ENCODE results near the gene ZNF212.
"Not testable (repeated sequence)": the region's sequence is repeated elsewhere in the genome, so short reads cannot be mapped to it uniquely, and the experiment has no call there.

Gene ZNF212

DNA sequence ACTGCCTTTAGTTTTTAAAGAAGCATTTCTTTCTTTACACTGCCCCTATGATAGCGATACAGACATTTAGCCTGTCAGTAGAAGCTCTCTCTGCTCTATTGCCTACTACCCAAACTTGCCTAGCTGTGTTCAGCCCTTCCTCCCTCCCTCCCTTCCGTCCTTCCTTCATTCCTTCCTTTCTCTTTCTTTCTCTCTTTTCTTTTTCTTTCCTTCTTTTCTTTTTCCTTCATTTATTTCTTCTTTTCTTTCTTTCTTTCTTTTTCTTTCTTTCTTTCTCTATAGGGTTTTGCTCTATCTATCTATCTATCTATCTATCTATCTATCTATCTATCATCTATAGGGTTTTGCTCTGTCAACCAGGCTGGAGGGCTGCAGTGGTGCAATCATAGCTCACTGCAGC is 7.1 kb upstream of the ZNF212 start:
- Histone ChIP-seq H3K4me3 (ENCODE audit: low read length in 2 of 2) (no peak overlapping the region), H3K9me3 (ENCODE audit: control insufficient read depth in 2 of 2, low read length in 2 of 2) (no peaks in the 10 kb centered on the region), H3K4me1 (ENCODE audit: control insufficient read depth in 2 of 2, insufficient read depth in 2 of 2, low read length in 2 of 2) (no peaks in the 10 kb centered on the region), H3K9ac (ENCODE audit: low read depth in 1 of 2, low read length in 2 of 2) (no peak overlapping the region), H3K27ac (ENCODE audit: low read depth in 2 of 2, low read length in 2 of 2) (no peak overlapping the region), H3K27me3 (ENCODE audit: control insufficient read depth in 2 of 2, insufficient read depth in 2 of 2, low read length in 2 of 2) (no peaks in the 10 kb centered on the region), H3K36me3 (ENCODE audit: control insufficient read depth in 2 of 2, insufficient read depth in 2 of 2, low read length in 2 of 2) (no peaks in the 10 kb centered on the region)

GRCh38 chr7:149233655-149234204 is 5.7 kb upstream of the ZNF212 start:
- H3K4me1 ChIP-seq (ENCODE audit: control insufficient read depth in 2 of 2, insufficient read depth in 2 of 2, low read length in 2 of 2); H3K9ac ChIP-seq (ENCODE audit: low read depth in 1 of 2, low read length in 2 of 2); H3K27me3 ChIP-seq (ENCODE audit: control insufficient read depth in 2 of 2, insufficient read depth in 2 of 2, low read length in 2 of 2); H3K4me3 ChIP-seq (ENCODE audit: low read length in 2 of 2); H3K36me3 ChIP-seq (ENCODE audit: control insufficient read depth in 2 of 2, insufficient read depth in 2 of 2, low read length in 2 of 2); H3K9me3 ChIP-seq (ENCODE audit: control insufficient read depth in 2 of 2, low read length in 2 of 2); H3K27ac ChIP-seq (ENCODE audit: low read depth in 2 of 2, low read length in 2 of 2): not testable (repeated sequence)

- H3K9me3 ChIP-seq (ENCODE audit: control insufficient read depth in 2 of 2, low read length in 2 of 2), result no peaks in the 10 kb centered on the region
- H3K4me3 ChIP-seq (ENCODE audit: low read length in 2 of 2), result no peak overlapping the region
- peaks cover 7 to 9% of the 10 kb centered on the region in 2 donors for H3K4me1 ChIP-seq (ENCODE audit: control insufficient read depth in 2 of 2, insufficient read depth in 2 of 2, low read length in 2 of 2)
- H3K27me3 ChIP-seq (ENCODE audit: control insufficient read depth in 2 of 2, insufficient read depth in 2 of 2, low read length in 2 of 2), result no peaks in the 10 kb centered on the region
- H3K27ac ChIP-seq (ENCODE audit: low read depth in 2 of 2, low read length in 2 of 2), result no peak overlapping the region
- no peaks in the 10 kb centered on the region for H3K36me3 ChIP-seq (ENCODE audit: control insufficient read depth in 2 of 2, insufficient read depth in 2 of 2, low read length in 2 of 2)
- H3K9ac ChIP-seq (ENCODE audit: low read depth in 1 of 2, low read length in 2 of 2), result no peak overlapping the region
These were observed 1.9 kb upstream of the ZNF212 start for GRCh38 chr7:149237502-149237901.

- no peaks in the 10 kb centered on the region for H3K27me3 ChIP-seq (ENCODE audit: control insufficient read depth in 2 of 2, insufficient read depth in 2 of 2, low read length in 2 of 2)
- no peaks in the 10 kb centered on the region for H3K9me3 ChIP-seq (ENCODE audit: control insufficient read depth in 2 of 2, low read length in 2 of 2)
- peaks cover 7 to 9% of the 10 kb centered on the region in 2 donors for H3K4me1 ChIP-seq (ENCODE audit: control insufficient read depth in 2 of 2, insufficient read depth in 2 of 2, low read length in 2 of 2)
- no peak overlapping the region for H3K4me3 ChIP-seq (ENCODE audit: low read length in 2 of 2)
- no peaks in the 10 kb centered on the region for H3K36me3 ChIP-seq (ENCODE audit: control insufficient read depth in 2 of 2, insufficient read depth in 2 of 2, low read length in 2 of 2)
- no peak overlapping the region for H3K27ac ChIP-seq (ENCODE audit: low read depth in 2 of 2, low read length in 2 of 2)
- no peak overlapping the region for H3K9ac ChIP-seq (ENCODE audit: low read depth in 1 of 2, low read length in 2 of 2)
These were observed 1.4 kb upstream of the ZNF212 start for GRCh38 chr7:149238051-149238450.

GRCh38 chr7:149240637-149241036 is 1.2 kb downstream of the ZNF212 start:
- no peaks in the 10 kb centered on the region for H3K27me3 ChIP-seq (ENCODE audit: control insufficient read depth in 2 of 2, insufficient read depth in 2 of 2, low read length in 2 of 2)
- peak overlapping the region in 1 of 2 donors; percentile 9 for H3K9ac ChIP-seq (ENCODE audit: low read depth in 1 of 2, low read length in 2 of 2)
- H3K4me3 ChIP-seq (ENCODE audit: low read length in 2 of 2), result peak overlapping the region; percentile 76 to 97

GRCh38 chr7:149241696-149242095 is 2.2 kb downstream of the ZNF212 start:
- peaks cover 7 to 9% of the 10 kb centered on the region in 2 donors for H3K4me1 ChIP-seq (ENCODE audit: control insufficient read depth in 2 of 2, insufficient read depth in 2 of 2, low read length in 2 of 2)
- no peak overlapping the region for H3K9ac ChIP-seq (ENCODE audit: low read depth in 1 of 2, low read length in 2 of 2)
- H3K4me3 ChIP-seq (ENCODE audit: low read length in 2 of 2), result no peak overlapping the region
- no peaks in the 10 kb centered on the region for H3K27me3 ChIP-seq (ENCODE audit: control insufficient read depth in 2 of 2, insufficient read depth in 2 of 2, low read length in 2 of 2)
- no peaks in the 10 kb centered on the region for H3K9me3 ChIP-seq (ENCODE audit: control insufficient read depth in 2 of 2, low read length in 2 of 2)
- no peaks in the 10 kb centered on the region for H3K36me3 ChIP-seq (ENCODE audit: control insufficient read depth in 2 of 2, insufficient read depth in 2 of 2, low read length in 2 of 2)
- no peak overlapping the region for H3K27ac ChIP-seq (ENCODE audit: low read depth in 2 of 2, low read length in 2 of 2)

More at GRCh38 chr7:149240637-149241036, 1.2 kb downstream of the ZNF212 start:
- peaks cover 7 to 9% of the 10 kb centered on the region in 2 donors for H3K4me1 ChIP-seq (ENCODE audit: control insufficient read depth in 2 of 2, insufficient read depth in 2 of 2, low read length in 2 of 2)
- H3K36me3 ChIP-seq (ENCODE audit: control insufficient read depth in 2 of 2, insufficient read depth in 2 of 2, low read length in 2 of 2), result no peaks in the 10 kb centered on the region
- no peak overlapping the region for H3K27ac ChIP-seq (ENCODE audit: low read depth in 2 of 2, low read length in 2 of 2)
- H3K9me3 ChIP-seq (ENCODE audit: control insufficient read depth in 2 of 2, low read length in 2 of 2), result no peaks in the 10 kb centered on the region

GRCh38 chr7:149245244-149245643 is 5.8 kb downstream of the ZNF212 start:
- Histone ChIP-seq H3K9me3 (ENCODE audit: control insufficient read depth in 2 of 2, low read length in 2 of 2) (no peaks in the 10 kb centered on the region), H3K27me3 (ENCODE audit: control insufficient read depth in 2 of 2, insufficient read depth in 2 of 2, low read length in 2 of 2) (no peaks in the 10 kb centered on the region), H3K4me3 (ENCODE audit: low read length in 2 of 2) (no peak overlapping the region), H3K9ac (ENCODE audit: low read depth in 1 of 2, low read length in 2 of 2) (no peak overlapping the region), H3K4me1 (ENCODE audit: control insufficient read depth in 2 of 2, insufficient read depth in 2 of 2, low read length in 2 of 2) (peaks cover 6 to 7% of the 10 kb centered on the region in 2 donors), H3K36me3 (ENCODE audit: control insufficient read depth in 2 of 2, insufficient read depth in 2 of 2, low read length in 2 of 2) (no peaks in the 10 kb centered on the region), H3K27ac (ENCODE audit: low read depth in 2 of 2, low read length in 2 of 2) (no peak overlapping the region)

DNA sequence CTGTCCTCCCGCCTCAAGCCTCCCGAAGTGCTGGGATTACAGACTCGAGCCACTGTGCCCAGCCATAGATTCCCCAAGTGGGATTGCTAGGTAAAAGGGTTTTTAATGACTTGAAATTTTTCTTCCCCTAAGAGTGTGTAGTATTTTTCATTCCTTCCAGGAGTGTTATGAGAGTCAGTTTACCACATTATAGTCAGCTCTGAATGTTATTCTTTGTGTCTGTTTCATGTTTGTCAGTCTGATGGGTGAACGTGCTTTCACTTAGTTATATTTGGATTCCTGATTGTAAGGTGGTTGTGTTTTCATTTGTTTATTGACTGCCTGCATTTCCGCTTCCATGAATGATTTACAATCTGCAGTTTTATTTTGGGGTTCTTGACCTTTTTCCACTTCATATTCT is 6.3 kb downstream of the ZNF212 start:
- H3K27ac ChIP-seq (ENCODE audit: low read depth in 2 of 2, low read length in 2 of 2), result no peak overlapping the region
- no peaks in the 10 kb centered on the region for H3K27me3 ChIP-seq (ENCODE audit: control insufficient read depth in 2 of 2, insufficient read depth in 2 of 2, low read length in 2 of 2)
- peaks cover 4% of the 10 kb centered on the region in 2 donors for H3K36me3 ChIP-seq (ENCODE audit: control insufficient read depth in 2 of 2, insufficient read depth in 2 of 2, low read length in 2 of 2)

DNA sequence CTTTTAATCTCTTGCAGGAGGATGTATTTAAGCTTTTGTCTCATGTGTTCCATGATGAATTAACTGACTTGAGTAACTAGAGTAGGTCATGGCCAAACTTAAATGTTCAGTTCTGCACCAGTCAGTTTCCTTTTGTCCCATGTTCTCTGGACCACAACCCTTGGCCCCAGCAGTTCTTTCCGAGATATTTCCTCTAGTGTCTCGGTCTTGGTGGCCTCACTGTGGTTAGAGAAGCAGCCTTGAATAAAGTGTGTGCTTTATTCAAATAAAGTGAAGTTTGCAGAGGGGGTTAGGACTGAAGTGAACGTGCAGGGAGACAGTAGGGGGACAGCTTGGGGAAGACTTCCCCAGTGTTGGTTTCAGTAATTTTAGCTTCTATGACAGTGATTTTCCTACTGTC is 9.3 kb downstream of the ZNF212 start:
- no peak overlapping the region for H3K27ac ChIP-seq (ENCODE audit: low read depth in 2 of 2, low read length in 2 of 2)
- H3K4me3 ChIP-seq (ENCODE audit: low read length in 2 of 2), result no peak overlapping the region
- H3K36me3 ChIP-seq (ENCODE audit: control insufficient read depth in 2 of 2, insufficient read depth in 2 of 2, low read length in 2 of 2), result peaks cover 23 to 24% of the 10 kb centered on the region in 2 donors
- H3K9me3 ChIP-seq (ENCODE audit: control insufficient read depth in 2 of 2, low read length in 2 of 2), result no peaks in the 10 kb centered on the region
- H3K27me3 ChIP-seq (ENCODE audit: control insufficient read depth in 2 of 2, insufficient read depth in 2 of 2, low read length in 2 of 2), result no peaks in the 10 kb centered on the region
- no peak overlapping the region for H3K9ac ChIP-seq (ENCODE audit: low read depth in 1 of 2, low read length in 2 of 2)
- H3K4me1 ChIP-seq (ENCODE audit: control insufficient read depth in 2 of 2, insufficient read depth in 2 of 2, low read length in 2 of 2), result no peaks in the 10 kb centered on the region

More for the DNA sequence above, 6.3 kb downstream of the ZNF212 start:
- Histone ChIP-seq H3K4me1 (ENCODE audit: control insufficient read depth in 2 of 2, insufficient read depth in 2 of 2, low read length in 2 of 2) (peaks cover 2% of the 10 kb centered on the region in 2 donors), H3K9ac (ENCODE audit: low read depth in 1 of 2, low read length in 2 of 2) (no peak overlapping the region), H3K4me3 (ENCODE audit: low read length in 2 of 2) (no peak overlapping the region), H3K9me3 (ENCODE audit: control insufficient read depth in 2 of 2, low read length in 2 of 2) (no peaks in the 10 kb centered on the region)

GRCh38 chr7:149250151-149250550 is 10.7 kb downstream of the ZNF212 start:
- H3K36me3 ChIP-seq (ENCODE audit: control insufficient read depth in 2 of 2, insufficient read depth in 2 of 2, low read length in 2 of 2), result peaks cover 34 to 36% of the 10 kb centered on the region in 2 donors
- not testable (repeated sequence) for H3K4me1 ChIP-seq (ENCODE audit: control insufficient read depth in 2 of 2, insufficient read depth in 2 of 2, low read length in 2 of 2); H3K27ac ChIP-seq (ENCODE audit: low read depth in 2 of 2, low read length in 2 of 2); H3K9ac ChIP-seq (ENCODE audit: low read depth in 1 of 2, low read length in 2 of 2); H3K9me3 ChIP-seq (ENCODE audit: control insufficient read depth in 2 of 2, low read length in 2 of 2); H3K27me3 ChIP-seq (ENCODE audit: control insufficient read depth in 2 of 2, insufficient read depth in 2 of 2, low read length in 2 of 2); H3K4me3 ChIP-seq (ENCODE audit: low read length in 2 of 2)

DNA sequence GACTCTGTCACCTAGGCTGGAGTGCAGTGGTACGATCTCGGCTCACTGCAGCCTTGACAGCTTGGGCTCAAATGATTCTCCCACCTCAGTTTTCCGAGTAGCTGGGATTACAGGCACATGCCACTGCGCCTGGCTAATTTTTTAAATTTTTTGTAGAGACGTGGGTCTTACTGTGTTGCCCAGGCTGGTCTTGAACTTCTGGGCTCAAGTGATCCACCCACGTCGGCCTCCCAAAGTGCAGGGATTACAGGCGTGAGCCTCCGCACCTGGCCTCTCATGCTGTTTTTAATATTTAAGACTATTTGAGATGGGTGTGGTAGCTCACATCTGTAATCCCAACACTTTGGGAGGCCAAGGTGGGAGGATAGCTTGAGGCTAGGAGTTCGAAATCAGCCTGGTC is 12.1 kb downstream of the ZNF212 start:
- H3K4me1 ChIP-seq (ENCODE audit: control insufficient read depth in 2 of 2, insufficient read depth in 2 of 2, low read length in 2 of 2); H3K9ac ChIP-seq (ENCODE audit: low read depth in 1 of 2, low read length in 2 of 2); H3K4me3 ChIP-seq (ENCODE audit: low read length in 2 of 2); H3K27ac ChIP-seq (ENCODE audit: low read depth in 2 of 2, low read length in 2 of 2); H3K27me3 ChIP-seq (ENCODE audit: control insufficient read depth in 2 of 2, insufficient read depth in 2 of 2, low read length in 2 of 2); H3K9me3 ChIP-seq (ENCODE audit: control insufficient read depth in 2 of 2, low read length in 2 of 2): not testable (repeated sequence)
- peaks cover 35 to 44% of the 10 kb centered on the region in 2 donors for H3K36me3 ChIP-seq (ENCODE audit: control insufficient read depth in 2 of 2, insufficient read depth in 2 of 2, low read length in 2 of 2)

Measured in mucosa of rectum (tissue), 2 donors.